Activated CD4-positive, CD25-positive, alpha-beta regulatory T cell (primary cell): ENCODE measurements around the gene MT1B.
"Not testable (repeated sequence)": the region's sequence is repeated elsewhere in the genome, so short reads cannot be mapped to it uniquely, and the experiment has no call there.

Source experiments
- DNase-seq, 4 experiments: peaks; one replicate each; lab custom pipeline; 2025; lab: John Stamatoyannopoulos, UW

MT1B gene

GRCh38 chr16:56620339-56620897 is 31.3 kb upstream of the MT1B start:
- DNase-seq: no peak

- DNase-seq: not testable (repeated sequence)
These were observed 29.8 kb upstream of the MT1B start for GRCh38 chr16:56621665-56622445.

- DNase-seq: not testable (repeated sequence)
These were observed 28.5 kb upstream of the MT1B start for GRCh38 chr16:56623184-56623583.

- DNase-seq: no peak
These were observed 28.0 kb upstream of the MT1B start for GRCh38 chr16:56623637-56624036.

GRCh38 chr16:56625140-56625942 is 26.3 kb upstream of the MT1B start, which contains the start of gene MT1E:
MT1E (plus strand) TSS chr16:56625781; CDS start chr16:56625852, 71 bp downstream.
- peak in 3 of 4 experiments; percentile 10 to 34 (median 20) for DNase-seq

GRCh38 chr16:56625943-56626654 is 25.6 kb upstream of the MT1B start:
- DNase-seq: no peak

- DNase-seq: no peak
These were observed 25.0 kb upstream of the MT1B start for GRCh38 chr16:56626685-56627084.

GRCh38 chr16:56628486-56629350 is 23.0 kb upstream of the MT1B start:
- no peak for DNase-seq

- DNase-seq: no peak
These were observed 22.2 kb upstream of the MT1B start for GRCh38 chr16:56629531-56629930.

GRCh38 chr16:56630134-56630533 is 21.6 kb upstream of the MT1B start:
- no peak for DNase-seq

GRCh38 chr16:56631197-56631596 is 20.5 kb upstream of the MT1B start:
- DNase-seq: no peak

GRCh38 chr16:56631832-56632155 is 19.9 kb upstream of the MT1B start:
- no peak for DNase-seq

- no peak for DNase-seq
These were observed 19.4 kb upstream of the MT1B start, which contains the start of gene MT1M for GRCh38 chr16:56632156-56632847. MT1M (plus strand) TSS chr16:56632659; CDS start chr16:56632732, 73 bp downstream.

- DNase-seq: no peak
These were observed 18.8 kb upstream of the MT1B start for GRCh38 chr16:56632848-56633365.

GRCh38 chr16:56633535-56633934 is 18.2 kb upstream of the MT1B start:
- no peak for DNase-seq

GRCh38 chr16:56634715-56635440 is 16.8 kb upstream of the MT1B start:
- DNase-seq: no peak

- DNase-seq: no peak
These were observed 16.2 kb upstream of the MT1B start for GRCh38 chr16:56635441-56635967.

- no peak for DNase-seq
These were observed 14.9 kb upstream of the MT1B start for GRCh38 chr16:56636616-56637413.
